Measurements from ENCODE around the gene TJP2. TPM values are rescaled to one million over a fixed set of nuclear protein-coding genes. Genes with fewer than 3 reads are reported as not detected.
A peak's percentile ranks its signal among the peaks of the same experiment; 100 is the strongest.

Gene TJP2
- total RNA-seq, 1 experiment from 2014 or later: 155 TPM

DNA sequence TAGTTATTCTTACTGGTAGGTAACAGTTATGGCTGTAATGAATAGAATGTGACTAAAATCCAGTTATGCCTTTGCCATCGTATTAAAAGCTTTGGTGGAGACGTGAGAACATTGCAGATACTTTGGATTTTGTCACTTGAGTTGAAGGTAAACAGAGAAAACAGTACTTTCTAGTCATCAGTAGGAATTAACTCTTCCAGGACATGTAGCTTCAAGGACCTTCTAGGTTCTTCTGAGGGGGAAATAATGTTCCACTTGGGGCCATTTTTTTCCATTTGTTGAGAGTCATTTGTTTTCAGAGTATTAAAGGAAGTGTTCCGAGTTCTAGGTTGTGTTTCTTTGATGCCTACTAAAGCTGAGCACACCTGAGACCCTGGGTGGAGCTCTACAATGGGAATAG, 6.1 kb downstream of the TJP2 start (continued):
- TF ChIP-seq, protein P1, sequence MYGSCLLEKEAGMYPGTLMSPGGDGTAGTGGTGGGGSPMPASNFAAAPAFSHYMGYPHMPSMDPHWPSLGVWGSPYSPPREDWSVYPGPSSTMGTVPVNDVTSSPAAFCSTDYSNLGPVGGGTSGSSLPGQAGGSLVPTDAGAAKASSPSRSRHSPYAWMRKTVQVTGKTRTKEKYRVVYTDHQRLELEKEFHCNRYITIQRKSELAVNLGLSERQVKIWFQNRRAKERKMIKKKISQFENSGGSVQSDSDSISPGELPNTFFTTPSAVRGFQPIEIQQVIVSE (CRISPR knock-in tag; IDR thresholded peaks at IDR 0.05; ENCODE audit: borderline replicate concordance): no peak
- TF ChIP-seq TEAD4 (CRISPR knock-in tag; IDR thresholded peaks at IDR 0.05) (no peak), SP1 (CRISPR knock-in tag; conservative IDR thresholded peaks at IDR 0.05) (no peak), RORB (CRISPR knock-in tag; IDR thresholded peaks at IDR 0.05) (no peak), EMX1 (CRISPR knock-in tag; IDR thresholded peaks at IDR 0.05) (no peak), JUN (CRISPR knock-in tag; IDR thresholded peaks at IDR 0.05) (no peak)
- TF ChIP-seq, protein P2, sequence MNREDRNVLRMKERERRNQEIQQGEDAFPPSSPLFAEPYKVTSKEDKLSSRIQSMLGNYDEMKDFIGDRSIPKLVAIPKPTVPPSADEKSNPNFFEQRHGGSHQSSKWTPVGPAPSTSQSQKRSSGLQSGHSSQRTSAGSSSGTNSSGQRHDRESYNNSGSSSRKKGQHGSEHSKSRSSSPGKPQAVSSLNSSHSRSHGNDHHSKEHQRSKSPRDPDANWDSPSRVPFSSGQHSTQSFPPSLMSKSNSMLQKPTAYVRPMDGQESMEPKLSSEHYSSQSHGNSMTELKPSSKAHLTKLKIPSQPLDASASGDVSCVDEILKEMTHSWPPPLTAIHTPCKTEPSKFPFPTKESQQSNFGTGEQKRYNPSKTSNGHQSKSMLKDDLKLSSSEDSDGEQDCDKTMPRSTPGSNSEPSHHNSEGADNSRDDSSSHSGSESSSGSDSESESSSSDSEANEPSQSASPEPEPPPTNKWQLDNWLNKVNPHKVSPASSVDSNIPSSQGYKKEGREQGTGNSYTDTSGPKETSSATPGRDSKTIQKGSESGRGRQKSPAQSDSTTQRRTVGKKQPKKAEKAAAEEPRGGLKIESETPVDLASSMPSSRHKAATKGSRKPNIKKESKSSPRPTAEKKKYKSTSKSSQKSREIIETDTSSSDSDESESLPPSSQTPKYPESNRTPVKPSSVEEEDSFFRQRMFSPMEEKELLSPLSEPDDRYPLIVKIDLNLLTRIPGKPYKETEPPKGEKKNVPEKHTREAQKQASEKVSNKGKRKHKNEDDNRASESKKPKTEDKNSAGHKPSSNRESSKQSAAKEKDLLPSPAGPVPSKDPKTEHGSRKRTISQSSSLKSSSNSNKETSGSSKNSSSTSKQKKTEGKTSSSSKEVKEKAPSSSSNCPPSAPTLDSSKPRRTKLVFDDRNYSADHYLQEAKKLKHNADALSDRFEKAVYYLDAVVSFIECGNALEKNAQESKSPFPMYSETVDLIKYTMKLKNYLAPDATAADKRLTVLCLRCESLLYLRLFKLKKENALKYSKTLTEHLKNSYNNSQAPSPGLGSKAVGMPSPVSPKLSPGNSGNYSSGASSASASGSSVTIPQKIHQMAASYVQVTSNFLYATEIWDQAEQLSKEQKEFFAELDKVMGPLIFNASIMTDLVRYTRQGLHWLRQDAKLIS (CRISPR knock-in tag; IDR thresholded peaks at IDR 0.05; ENCODE audit: borderline replicate concordance): no peak

DNA sequence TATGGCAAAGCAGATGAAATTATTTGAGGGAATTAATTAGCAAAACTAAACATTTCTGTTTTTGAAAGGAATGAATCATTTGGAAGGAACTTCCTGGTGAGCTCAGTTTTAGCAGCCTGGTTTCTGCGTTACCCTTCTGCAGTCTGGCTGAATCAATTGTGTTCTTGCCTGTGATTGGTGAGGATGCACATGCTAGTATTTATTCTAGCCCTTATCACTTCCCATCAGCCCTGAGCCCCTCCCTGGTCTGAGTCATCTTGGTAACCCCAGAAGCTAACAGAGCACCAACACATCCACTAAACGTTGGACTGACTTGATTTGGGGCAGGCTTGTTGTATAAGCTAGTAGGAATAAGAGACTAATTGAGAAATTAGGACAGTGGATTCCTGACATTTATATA, 6.6 kb downstream of the TJP2 start:
- TF ChIP-seq, protein P3, sequence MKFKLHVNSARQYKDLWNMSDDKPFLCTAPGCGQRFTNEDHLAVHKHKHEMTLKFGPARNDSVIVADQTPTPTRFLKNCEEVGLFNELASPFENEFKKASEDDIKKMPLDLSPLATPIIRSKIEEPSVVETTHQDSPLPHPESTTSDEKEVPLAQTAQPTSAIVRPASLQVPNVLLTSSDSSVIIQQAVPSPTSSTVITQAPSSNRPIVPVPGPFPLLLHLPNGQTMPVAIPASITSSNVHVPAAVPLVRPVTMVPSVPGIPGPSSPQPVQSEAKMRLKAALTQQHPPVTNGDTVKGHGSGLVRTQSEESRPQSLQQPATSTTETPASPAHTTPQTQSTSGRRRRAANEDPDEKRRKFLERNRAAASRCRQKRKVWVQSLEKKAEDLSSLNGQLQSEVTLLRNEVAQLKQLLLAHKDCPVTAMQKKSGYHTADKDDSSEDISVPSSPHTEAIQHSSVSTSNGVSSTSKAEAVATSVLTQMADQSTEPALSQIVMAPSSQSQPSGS (CRISPR knock-in tag; IDR thresholded peaks at IDR 0.05; ENCODE audit: borderline replicate concordance, low read depth): no peak
- TF ChIP-seq ZNF138 (CRISPR knock-in tag; conservative IDR thresholded peaks at IDR 0.05): no peak
- no peak for TF ChIP-seq EMX1 (CRISPR knock-in tag; IDR thresholded peaks at IDR 0.05)
- TF ChIP-seq FOXK1 (CRISPR knock-in tag; IDR thresholded peaks at IDR 0.05): no peak
- no peak for TF ChIP-seq IRF2 (CRISPR knock-in tag; IDR thresholded peaks at IDR 0.05; ENCODE audit: borderline replicate concordance, low read depth)
- TF ChIP-seq, protein P4, sequence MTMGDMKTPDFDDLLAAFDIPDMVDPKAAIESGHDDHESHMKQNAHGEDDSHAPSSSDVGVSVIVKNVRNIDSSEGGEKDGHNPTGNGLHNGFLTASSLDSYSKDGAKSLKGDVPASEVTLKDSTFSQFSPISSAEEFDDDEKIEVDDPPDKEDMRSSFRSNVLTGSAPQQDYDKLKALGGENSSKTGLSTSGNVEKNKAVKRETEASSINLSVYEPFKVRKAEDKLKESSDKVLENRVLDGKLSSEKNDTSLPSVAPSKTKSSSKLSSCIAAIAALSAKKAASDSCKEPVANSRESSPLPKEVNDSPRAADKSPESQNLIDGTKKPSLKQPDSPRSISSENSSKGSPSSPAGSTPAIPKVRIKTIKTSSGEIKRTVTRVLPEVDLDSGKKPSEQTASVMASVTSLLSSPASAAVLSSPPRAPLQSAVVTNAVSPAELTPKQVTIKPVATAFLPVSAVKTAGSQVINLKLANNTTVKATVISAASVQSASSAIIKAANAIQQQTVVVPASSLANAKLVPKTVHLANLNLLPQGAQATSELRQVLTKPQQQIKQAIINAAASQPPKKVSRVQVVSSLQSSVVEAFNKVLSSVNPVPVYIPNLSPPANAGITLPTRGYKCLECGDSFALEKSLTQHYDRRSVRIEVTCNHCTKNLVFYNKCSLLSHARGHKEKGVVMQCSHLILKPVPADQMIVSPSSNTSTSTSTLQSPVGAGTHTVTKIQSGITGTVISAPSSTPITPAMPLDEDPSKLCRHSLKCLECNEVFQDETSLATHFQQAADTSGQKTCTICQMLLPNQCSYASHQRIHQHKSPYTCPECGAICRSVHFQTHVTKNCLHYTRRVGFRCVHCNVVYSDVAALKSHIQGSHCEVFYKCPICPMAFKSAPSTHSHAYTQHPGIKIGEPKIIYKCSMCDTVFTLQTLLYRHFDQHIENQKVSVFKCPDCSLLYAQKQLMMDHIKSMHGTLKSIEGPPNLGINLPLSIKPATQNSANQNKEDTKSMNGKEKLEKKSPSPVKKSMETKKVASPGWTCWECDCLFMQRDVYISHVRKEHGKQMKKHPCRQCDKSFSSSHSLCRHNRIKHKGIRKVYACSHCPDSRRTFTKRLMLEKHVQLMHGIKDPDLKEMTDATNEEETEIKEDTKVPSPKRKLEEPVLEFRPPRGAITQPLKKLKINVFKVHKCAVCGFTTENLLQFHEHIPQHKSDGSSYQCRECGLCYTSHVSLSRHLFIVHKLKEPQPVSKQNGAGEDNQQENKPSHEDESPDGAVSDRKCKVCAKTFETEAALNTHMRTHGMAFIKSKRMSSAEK (CRISPR knock-in tag; IDR thresholded peaks at IDR 0.05; ENCODE audit: borderline replicate concordance): no peak
- TF ChIP-seq, protein P5, sequence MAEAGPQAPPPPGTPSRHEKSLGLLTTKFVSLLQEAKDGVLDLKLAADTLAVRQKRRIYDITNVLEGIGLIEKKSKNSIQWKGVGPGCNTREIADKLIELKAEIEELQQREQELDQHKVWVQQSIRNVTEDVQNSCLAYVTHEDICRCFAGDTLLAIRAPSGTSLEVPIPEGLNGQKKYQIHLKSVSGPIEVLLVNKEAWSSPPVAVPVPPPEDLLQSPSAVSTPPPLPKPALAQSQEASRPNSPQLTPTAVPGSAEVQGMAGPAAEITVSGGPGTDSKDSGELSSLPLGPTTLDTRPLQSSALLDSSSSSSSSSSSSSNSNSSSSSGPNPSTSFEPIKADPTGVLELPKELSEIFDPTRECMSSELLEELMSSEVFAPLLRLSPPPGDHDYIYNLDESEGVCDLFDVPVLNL (CRISPR knock-in tag; IDR thresholded peaks at IDR 0.05; ENCODE audit: borderline replicate concordance, low read depth): no peak
- TF ChIP-seq, protein P6, sequence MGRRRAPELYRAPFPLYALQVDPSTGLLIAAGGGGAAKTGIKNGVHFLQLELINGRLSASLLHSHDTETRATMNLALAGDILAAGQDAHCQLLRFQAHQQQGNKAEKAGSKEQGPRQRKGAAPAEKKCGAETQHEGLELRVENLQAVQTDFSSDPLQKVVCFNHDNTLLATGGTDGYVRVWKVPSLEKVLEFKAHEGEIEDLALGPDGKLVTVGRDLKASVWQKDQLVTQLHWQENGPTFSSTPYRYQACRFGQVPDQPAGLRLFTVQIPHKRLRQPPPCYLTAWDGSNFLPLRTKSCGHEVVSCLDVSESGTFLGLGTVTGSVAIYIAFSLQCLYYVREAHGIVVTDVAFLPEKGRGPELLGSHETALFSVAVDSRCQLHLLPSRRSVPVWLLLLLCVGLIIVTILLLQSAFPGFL (CRISPR knock-in tag; IDR thresholded peaks at IDR 0.05; ENCODE audit: borderline replicate concordance): no peak
- TF ChIP-seq, protein P7, sequence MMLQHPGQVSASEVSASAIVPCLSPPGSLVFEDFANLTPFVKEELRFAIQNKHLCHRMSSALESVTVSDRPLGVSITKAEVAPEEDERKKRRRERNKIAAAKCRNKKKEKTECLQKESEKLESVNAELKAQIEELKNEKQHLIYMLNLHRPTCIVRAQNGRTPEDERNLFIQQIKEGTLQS (CRISPR knock-in tag; conservative IDR thresholded peaks at IDR 0.05): no peak
- ATAC-seq: no peak; the same call in 1 of the 2 replicates
- Mint-ChIP-seq H3K4me1 (peaks cover 44% of the 10 kb centered on the region), H3K27ac (peak overlapping the region; percentile 78), H3K4me3 (no peak overlapping the region), H3K9me3 (peaks cover 3% of the 10 kb centered on the region; the same call in 1 of the 2 replicates), H3K36me3 (peaks cover 22% of the 10 kb centered on the region), H3K27me3 (ENCODE audit: low read depth) (no peaks in the 10 kb centered on the region)
- POLR2A ChIA-PET: no interaction called here
- CTCF ChIA-PET: interaction anchor here (0.7 to 1.6 kb wide), 4 partner anchors 12 to 42 kb away, joined by 3 to 8 read pairs (median 5); no protein-coding TSS in a partner anchor
- no peak for DNase-seq (ENCODE audit: low spot score)
